ENCODE results near the gene FANCI.

FANCI gene

GRCh38 chr15:89319678-89320077, 75.9 kb downstream of the FANCI start:
- TF ChIP-seq Cebpa-rat (IDR thresholded peaks at IDR 0.05), result no peak
- peak overlapping the region; percentile 25; the same call in 1 of the 2 replicates for H3K27ac ChIP-seq
- peaks cover 94% of the 10 kb centered on the region for H4K20me1 ChIP-seq
- no peak overlapping the region for H3K4me3 ChIP-seq
- H3K9ac ChIP-seq, result 0 out of 2 replicates have a peak overlapping the region, but pooled peaks have one; percentile 7
- 0 out of 2 replicates have a peak overlapping the region, but pooled peaks have one; percentile 6 for H3K4me2 ChIP-seq
- no peaks in the 10 kb centered on the region for H3K27me3 ChIP-seq
- peaks cover 38% of the 10 kb centered on the region for H3K4me1 ChIP-seq
- H3K9me3 ChIP-seq, result no peaks in the 10 kb centered on the region
- H3K36me3 ChIP-seq, result peaks cover 100% of the 10 kb centered on the region

GRCh38 chr15:89320200-89320599, 76.4 kb downstream of the FANCI start:
- Histone ChIP-seq H3K9me3 (no peaks in the 10 kb centered on the region), H3K27ac (no peak overlapping the region), H3K4me3 (no peak overlapping the region), H3K27me3 (no peaks in the 10 kb centered on the region), H3K36me3 (peaks cover 99% of the 10 kb centered on the region), H4K20me1 (peaks cover 92% of the 10 kb centered on the region), H3K9ac (no peak overlapping the region), H3K4me1 (peaks cover 40% of the 10 kb centered on the region), H3K4me2 (no peak overlapping the region)
- TF ChIP-seq Cebpa-rat (IDR thresholded peaks at IDR 0.05), result no peak

GRCh38 chr15:89321521-89322410, 78.0 kb downstream of the FANCI start:
- TF ChIP-seq Cebpa-rat (IDR thresholded peaks at IDR 0.05), result no peak
- Histone ChIP-seq H3K36me3 (peaks cover 99% of the 10 kb centered on the region), H3K9me3 (no peaks in the 10 kb centered on the region), H3K4me3 (no peak overlapping the region), H3K4me2 (no peak overlapping the region), H3K9ac (no peak overlapping the region), H3K4me1 (peaks cover 56% of the 10 kb centered on the region), H4K20me1 (peaks cover 93% of the 10 kb centered on the region), H3K27me3 (no peaks in the 10 kb centered on the region), H3K27ac (no peak overlapping the region)

GRCh38 chr15:89322822-89323221, 79.0 kb downstream of the FANCI start:
- peaks cover 95% of the 10 kb centered on the region for H4K20me1 ChIP-seq
- no peak overlapping the region for H3K27ac ChIP-seq
- H3K36me3 ChIP-seq, result peaks cover 99% of the 10 kb centered on the region
- no peak overlapping the region for H3K9ac ChIP-seq
- H3K4me3 ChIP-seq, result no peak overlapping the region
- H3K4me1 ChIP-seq, result peaks cover 60% of the 10 kb centered on the region
- H3K4me2 ChIP-seq, result no peak overlapping the region
- H3K27me3 ChIP-seq, result no peaks in the 10 kb centered on the region
- H3K9me3 ChIP-seq, result no peaks in the 10 kb centered on the region
- no peak for TF ChIP-seq Cebpa-rat (IDR thresholded peaks at IDR 0.05)

- Histone ChIP-seq H3K27me3 (no peaks in the 10 kb centered on the region), H3K27ac (peak overlapping the region; percentile 66), H3K9me3 (no peaks in the 10 kb centered on the region), H3K36me3 (peaks cover 99% of the 10 kb centered on the region), H3K4me3 (no peak overlapping the region), H4K20me1 (peaks cover 95% of the 10 kb centered on the region), H3K9ac (peak overlapping the region; percentile 56; the same call in 1 of the 2 replicates), H3K4me2 (peak overlapping the region; percentile 60), H3K4me1 (peaks cover 56% of the 10 kb centered on the region)
- TF ChIP-seq Cebpa-rat (IDR thresholded peaks at IDR 0.05), result no peak
Observed at GRCh38 chr15:89323825-89324224, 80.0 kb downstream of the FANCI start.

GRCh38 chr15:89325039-89325803, 81.4 kb downstream of the FANCI start:
- Histone ChIP-seq H4K20me1 (peaks cover 95% of the 10 kb centered on the region), H3K36me3 (peaks cover 99% of the 10 kb centered on the region), H3K4me2 (peak overlapping the region; percentile 14; the same call in 1 of the 2 replicates), H3K4me1 (peaks cover 56% of the 10 kb centered on the region), H3K9ac (no peak overlapping the region), H3K27me3 (no peaks in the 10 kb centered on the region), H3K27ac (peak overlapping the region; percentile 22; the same call in 1 of the 2 replicates), H3K9me3 (no peaks in the 10 kb centered on the region), H3K4me3 (no peak overlapping the region)
- TF ChIP-seq Cebpa-rat (IDR thresholded peaks at IDR 0.05), result no peak

- Histone ChIP-seq H3K9ac (no peak overlapping the region), H3K4me2 (peak overlapping the region; percentile 14; the same call in 1 of the 2 replicates), H3K27ac (no peak overlapping the region), H3K36me3 (peaks cover 99% of the 10 kb centered on the region), H3K4me1 (peaks cover 61% of the 10 kb centered on the region), H4K20me1 (peaks cover 95% of the 10 kb centered on the region), H3K4me3 (no peak overlapping the region), H3K27me3 (no peaks in the 10 kb centered on the region), H3K9me3 (no peaks in the 10 kb centered on the region)
- no peak for TF ChIP-seq Cebpa-rat (IDR thresholded peaks at IDR 0.05)
Observed at GRCh38 chr15:89326316-89326715, 82.5 kb downstream of the FANCI start.

- peaks cover 95% of the 10 kb centered on the region for H4K20me1 ChIP-seq
- H3K4me1 ChIP-seq, result peaks cover 69% of the 10 kb centered on the region
- peaks cover 99% of the 10 kb centered on the region for H3K36me3 ChIP-seq
- no peaks in the 10 kb centered on the region for H3K9me3 ChIP-seq
- H3K4me2 ChIP-seq, result 0 out of 2 replicates have a peak overlapping the region, but pooled peaks have one; percentile 14
- no peak for TF ChIP-seq Cebpa-rat (IDR thresholded peaks at IDR 0.05)
- no peaks in the 10 kb centered on the region for H3K27me3 ChIP-seq
- H3K9ac ChIP-seq, result no peak overlapping the region
- no peak overlapping the region for H3K27ac ChIP-seq
- no peak overlapping the region for H3K4me3 ChIP-seq
Observed at GRCh38 chr15:89327113-89327512, 83.3 kb downstream of the FANCI start.

GRCh38 chr15:89328398-89329254, 84.8 kb downstream of the FANCI start:
- H4K20me1 ChIP-seq, result peaks cover 97% of the 10 kb centered on the region
- no peaks in the 10 kb centered on the region for H3K9me3 ChIP-seq
- H3K4me2 ChIP-seq, result no peak overlapping the region; the same call in 1 of the 2 replicates
- TF ChIP-seq Cebpa-rat (IDR thresholded peaks at IDR 0.05), result no peak
- H3K27ac ChIP-seq, result no peak overlapping the region
- peaks cover 97% of the 10 kb centered on the region for H3K36me3 ChIP-seq
- no peak overlapping the region for H3K4me3 ChIP-seq
- no peak overlapping the region for H3K9ac ChIP-seq
- peaks cover 81% of the 10 kb centered on the region for H3K4me1 ChIP-seq
- H3K27me3 ChIP-seq, result no peaks in the 10 kb centered on the region
